RWPE2 (cell line): ENCODE measurements around the gene MPL.

Source experiments
- ATAC-seq: fragments of 200-7000 bp; cut with Tn5 transposase; 3 replicates; pipeline ENCODE4 v1.9.1; 2021; ENCODE audit warnings: low read depth
- DNase-seq: peaks from one replicate; pipeline ENCODE4 v3.0.0-alpha.2; 2020; ENCODE audit warnings: low spot score
- H3K27ac ChIP-seq: fragments of 450-650 bp; 2 replicates; pipeline ENCODE4 v1.5.1; 2017; ENCODE audit warnings: mild to moderate bottlenecking; ENCODE audit not compliant: poor library complexity, severe bottlenecking
- H3K27me3 ChIP-seq: fragments of 250-450 bp; sonication (Bioruptor Pico); 2 replicates; pipeline ENCODE4 v1.5.1; 2021; ENCODE audit warnings: mild to moderate bottlenecking, moderate library complexity; ENCODE audit not compliant: insufficient read depth, poor library complexity, severe bottlenecking
- H3K36me3 ChIP-seq: fragments of 250-450 bp; sonication (Bioruptor Pico); 2 replicates; pipeline ENCODE4 v1.5.1; 2020; ENCODE audit warnings: low read depth, mild to moderate bottlenecking, moderate library complexity
- H3K4me1 ChIP-seq: fragments of 250-450 bp; sonication (Bioruptor Pico); 2 replicates; pipeline ENCODE4 v1.5.1; 2021; ENCODE audit warnings: mild to moderate bottlenecking, moderate library complexity; ENCODE audit not compliant: insufficient read depth, poor library complexity, severe bottlenecking
- H3K4me3 ChIP-seq: fragments of 250-450 bp; sonication (Bioruptor Pico); 2 replicates; pipeline ENCODE4 v1.5.1; 2021; ENCODE audit warnings: mild to moderate bottlenecking, moderate library complexity; ENCODE audit not compliant: severe bottlenecking
- H3K9me3 ChIP-seq: fragments of 250-450 bp; sonication (Bioruptor Pico); 2 replicates; pipeline ENCODE4 v1.5.1; 2021; ENCODE audit warnings: mild to moderate bottlenecking, moderate library complexity; ENCODE audit not compliant: severe bottlenecking
- TF ChIP-seq, protein P1 (sequence below): fragments of 450-650 bp; IDR thresholded peaks from one replicate; pipeline ENCODE4 v1.5.1; 2017; ENCODE audit warnings: mild to moderate bottlenecking, moderate library complexity; ENCODE audit not compliant: poor library complexity, severe bottlenecking

MPL gene

DNA sequence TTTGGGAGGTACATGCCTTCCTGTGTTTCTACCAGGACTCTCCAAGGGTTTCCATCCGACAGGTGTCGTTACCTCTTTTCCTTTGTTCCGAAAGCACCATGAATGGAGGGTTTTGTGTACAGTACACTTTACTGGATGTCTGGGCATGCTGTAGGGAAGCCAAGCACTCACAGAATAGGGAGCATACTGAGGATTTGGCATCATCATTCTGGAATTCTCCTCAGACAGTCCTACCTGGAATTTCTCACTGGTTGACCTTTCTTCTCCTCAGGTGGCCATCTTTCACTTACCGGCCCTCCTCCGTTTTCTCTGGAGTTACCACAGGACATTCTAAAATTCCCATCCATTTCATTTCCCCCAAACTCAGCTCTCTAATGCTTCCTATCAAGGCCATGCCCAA is 5.9 kb upstream of the MPL start:
- no peaks in the 10 kb centered on the region for H3K9me3 ChIP-seq
- TF ChIP-seq, protein P1, sequence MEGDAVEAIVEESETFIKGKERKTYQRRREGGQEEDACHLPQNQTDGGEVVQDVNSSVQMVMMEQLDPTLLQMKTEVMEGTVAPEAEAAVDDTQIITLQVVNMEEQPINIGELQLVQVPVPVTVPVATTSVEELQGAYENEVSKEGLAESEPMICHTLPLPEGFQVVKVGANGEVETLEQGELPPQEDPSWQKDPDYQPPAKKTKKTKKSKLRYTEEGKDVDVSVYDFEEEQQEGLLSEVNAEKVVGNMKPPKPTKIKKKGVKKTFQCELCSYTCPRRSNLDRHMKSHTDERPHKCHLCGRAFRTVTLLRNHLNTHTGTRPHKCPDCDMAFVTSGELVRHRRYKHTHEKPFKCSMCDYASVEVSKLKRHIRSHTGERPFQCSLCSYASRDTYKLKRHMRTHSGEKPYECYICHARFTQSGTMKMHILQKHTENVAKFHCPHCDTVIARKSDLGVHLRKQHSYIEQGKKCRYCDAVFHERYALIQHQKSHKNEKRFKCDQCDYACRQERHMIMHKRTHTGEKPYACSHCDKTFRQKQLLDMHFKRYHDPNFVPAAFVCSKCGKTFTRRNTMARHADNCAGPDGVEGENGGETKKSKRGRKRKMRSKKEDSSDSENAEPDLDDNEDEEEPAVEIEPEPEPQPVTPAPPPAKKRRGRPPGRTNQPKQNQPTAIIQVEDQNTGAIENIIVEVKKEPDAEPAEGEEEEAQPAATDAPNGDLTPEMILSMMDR, result no peak
- H3K27ac ChIP-seq, result no peak overlapping the region
- no peaks in the 10 kb centered on the region for H3K4me1 ChIP-seq
- DNase-seq, result no peak
- H3K4me3 ChIP-seq, result no peak overlapping the region
- no peaks in the 10 kb centered on the region for H3K27me3 ChIP-seq
- no peak for ATAC-seq
- H3K36me3 ChIP-seq, result no peaks in the 10 kb centered on the region

DNA sequence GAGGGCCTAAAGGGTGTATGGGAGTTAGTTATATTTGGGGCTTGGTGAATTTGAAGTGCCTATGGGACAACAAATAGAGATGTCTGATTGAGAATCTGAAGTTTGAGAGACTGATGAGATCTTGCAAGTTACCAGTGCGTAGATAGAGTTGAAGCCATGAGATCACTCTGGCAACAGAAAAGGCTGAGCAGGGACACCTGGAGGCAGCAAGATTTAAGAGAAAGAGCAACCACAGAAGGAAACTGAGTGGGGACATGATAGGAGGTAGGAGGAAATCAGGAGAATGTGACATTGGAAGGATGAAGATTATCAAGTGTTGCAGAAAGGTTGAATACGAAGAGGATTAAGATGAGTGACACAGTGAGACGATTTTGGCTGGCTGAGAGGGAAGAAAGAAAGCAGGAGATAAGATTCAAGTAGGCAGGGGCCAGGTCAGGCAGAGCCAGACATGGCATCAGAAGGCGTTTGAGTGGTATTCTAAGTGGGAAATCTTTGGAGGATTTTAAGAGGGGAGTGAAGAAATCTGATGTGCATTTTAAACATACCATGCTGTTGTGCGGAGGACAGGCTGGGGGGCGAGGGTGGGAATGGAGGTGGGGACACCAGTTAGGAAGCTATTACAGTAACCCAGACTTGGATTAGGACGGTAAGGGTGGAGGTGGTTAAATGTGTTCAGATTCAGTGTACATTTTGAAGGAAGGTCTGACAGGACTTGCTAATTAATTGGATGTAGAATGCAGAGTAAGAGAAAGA is 3.0 kb upstream of the MPL start:
- H3K27ac ChIP-seq, result no peak overlapping the region
- no peaks in the 10 kb centered on the region for H3K27me3 ChIP-seq
- no peaks in the 10 kb centered on the region for H3K4me1 ChIP-seq
- no peak for DNase-seq
- no peaks in the 10 kb centered on the region for H3K36me3 ChIP-seq
- TF ChIP-seq, protein P1, result no peak
- no peaks in the 10 kb centered on the region for H3K9me3 ChIP-seq
- no peak overlapping the region for H3K4me3 ChIP-seq
- no peak for ATAC-seq

DNA sequence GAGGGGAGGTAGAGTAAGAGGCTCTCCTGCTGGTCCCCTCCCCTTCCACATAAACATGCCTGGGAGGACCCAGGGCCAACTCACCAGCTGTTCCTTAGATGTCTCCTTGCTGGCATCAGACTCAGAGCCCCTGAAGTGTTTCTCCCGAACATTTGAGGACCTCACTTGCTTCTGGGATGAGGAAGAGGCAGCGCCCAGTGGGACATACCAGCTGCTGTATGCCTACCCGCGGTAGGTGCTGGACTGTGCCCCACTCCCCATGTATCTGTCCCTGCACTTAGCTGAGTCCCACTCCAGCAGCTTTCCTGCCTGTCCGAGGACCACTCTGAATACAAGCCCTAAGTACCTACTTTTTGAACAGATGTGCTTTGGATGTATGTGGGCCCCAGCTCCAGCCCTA is 383 bp downstream of the MPL start:
- no peaks in the 10 kb centered on the region for H3K9me3 ChIP-seq
- no peak overlapping the region for H3K4me3 ChIP-seq
- no peak overlapping the region for H3K27ac ChIP-seq
- H3K36me3 ChIP-seq, result no peaks in the 10 kb centered on the region
- TF ChIP-seq, protein P1, result no peak
- no peaks in the 10 kb centered on the region for H3K27me3 ChIP-seq
- no peaks in the 10 kb centered on the region for H3K4me1 ChIP-seq
- no peak for DNase-seq
- ATAC-seq, result no peak

DNA sequence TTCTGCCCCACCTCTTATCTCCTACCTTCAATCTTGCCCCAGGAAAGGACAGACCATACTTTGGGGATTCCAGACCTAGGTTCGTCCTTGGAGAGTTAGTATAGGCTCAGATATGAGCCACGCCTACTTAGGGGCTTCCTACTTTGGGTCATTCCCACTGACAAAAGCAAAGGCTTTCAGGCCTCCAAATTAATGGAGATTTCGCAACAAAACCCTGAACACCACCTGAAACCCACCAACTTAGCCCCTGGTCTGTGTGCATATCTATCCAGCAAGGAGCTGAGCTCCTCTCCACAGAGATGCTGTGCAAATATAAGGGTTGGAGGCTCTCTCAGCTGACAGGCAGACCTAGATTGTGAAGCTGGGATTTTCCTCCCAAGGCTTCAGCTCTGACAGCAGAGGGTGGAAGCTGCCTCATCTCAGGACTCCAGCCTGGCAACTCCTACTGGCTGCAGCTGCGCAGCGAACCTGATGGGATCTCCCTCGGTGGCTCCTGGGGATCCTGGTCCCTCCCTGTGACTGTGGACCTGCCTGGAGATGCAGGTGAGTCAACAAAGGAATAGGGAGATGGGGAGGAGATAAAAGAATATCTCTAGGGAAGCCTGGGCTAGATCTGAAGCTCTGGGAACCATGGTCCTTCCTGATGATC is 2.1 kb downstream of the MPL start:
- H3K9me3 ChIP-seq, result no peaks in the 10 kb centered on the region
- H3K36me3 ChIP-seq, result no peaks in the 10 kb centered on the region
- TF ChIP-seq, protein P1, result no peak
- no peaks in the 10 kb centered on the region for H3K27me3 ChIP-seq
- ATAC-seq (no peak), DNase-seq (no peak)
- no peaks in the 10 kb centered on the region for H3K4me1 ChIP-seq
- H3K4me3 ChIP-seq, result no peak overlapping the region
- H3K27ac ChIP-seq, result no peak overlapping the region

DNA sequence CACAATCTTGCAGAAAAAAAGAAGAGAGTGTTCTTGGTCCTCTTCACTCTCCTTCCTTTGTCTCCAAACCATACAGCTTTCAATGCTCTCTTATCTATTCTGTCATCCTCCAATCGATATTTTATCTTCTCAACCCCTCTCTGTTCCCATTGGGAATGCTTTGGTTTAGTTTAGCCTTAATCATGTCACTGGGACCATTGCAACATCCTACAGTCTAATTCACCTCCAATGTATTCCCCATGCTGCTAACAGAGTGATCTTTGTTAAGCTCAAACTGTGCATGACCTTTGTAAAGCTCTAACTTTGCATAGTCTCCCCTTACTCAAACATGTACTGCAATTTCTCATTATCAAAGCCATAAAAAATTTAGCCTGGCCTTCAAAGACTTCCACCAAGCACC is 2.9 kb downstream of the MPL start:
- no peaks in the 10 kb centered on the region for H3K36me3 ChIP-seq
- DNase-seq (no peak), ATAC-seq (no peak)
- H3K4me1 ChIP-seq, result no peaks in the 10 kb centered on the region
- H3K9me3 ChIP-seq, result no peaks in the 10 kb centered on the region
- TF ChIP-seq, protein P1, result no peak
- no peak overlapping the region for H3K4me3 ChIP-seq
- no peaks in the 10 kb centered on the region for H3K27me3 ChIP-seq
- H3K27ac ChIP-seq, result no peak overlapping the region
